Ammon's horn (tissue), 1 donor: ENCODE data around the gene PTPRG.

Experiments
- DNase-seq: peaks from one replicate; pipeline ENCODE4 v3.0.0-alpha.2; 2016; ENCODE audit warnings: low spot score

Gene PTPRG

DNA sequence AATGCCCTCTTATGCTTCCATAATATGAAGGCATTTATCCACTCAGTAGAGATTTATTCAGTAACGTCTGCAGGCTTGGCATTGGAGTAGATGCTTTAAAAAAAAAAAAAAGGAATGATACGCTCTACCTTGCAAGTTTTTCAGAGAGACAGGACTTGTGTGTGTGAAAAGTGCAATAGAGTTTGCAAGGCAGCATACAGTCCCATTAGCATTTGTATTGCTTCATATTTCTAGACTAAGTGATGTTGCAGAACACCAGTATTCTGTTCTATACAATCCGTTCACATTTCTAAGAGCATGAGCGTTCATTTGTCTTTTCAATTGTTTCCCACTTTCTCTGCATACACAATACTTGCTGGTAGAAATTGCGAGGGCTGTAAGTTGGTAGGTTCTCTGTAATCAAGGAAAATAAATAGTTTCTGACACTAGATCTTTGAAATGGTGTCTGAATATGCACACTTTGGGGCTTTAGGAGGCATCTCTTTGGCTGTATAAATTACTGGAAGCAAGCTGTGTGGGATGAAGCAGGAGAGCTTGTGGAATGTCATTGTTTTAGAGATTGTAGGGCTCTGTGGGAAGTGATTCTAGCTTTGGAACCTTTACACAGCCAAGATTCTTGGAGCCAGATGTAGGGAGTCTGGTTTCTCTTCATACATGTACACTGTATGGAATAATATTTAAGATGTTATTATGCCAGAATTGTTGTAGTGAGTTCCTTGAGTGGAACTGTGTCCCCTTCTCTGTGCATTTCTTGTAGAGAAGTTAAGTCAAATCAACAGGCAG is 549.3 kb downstream of the PTPRG start:
- DNase-seq, result no peak

DNA sequence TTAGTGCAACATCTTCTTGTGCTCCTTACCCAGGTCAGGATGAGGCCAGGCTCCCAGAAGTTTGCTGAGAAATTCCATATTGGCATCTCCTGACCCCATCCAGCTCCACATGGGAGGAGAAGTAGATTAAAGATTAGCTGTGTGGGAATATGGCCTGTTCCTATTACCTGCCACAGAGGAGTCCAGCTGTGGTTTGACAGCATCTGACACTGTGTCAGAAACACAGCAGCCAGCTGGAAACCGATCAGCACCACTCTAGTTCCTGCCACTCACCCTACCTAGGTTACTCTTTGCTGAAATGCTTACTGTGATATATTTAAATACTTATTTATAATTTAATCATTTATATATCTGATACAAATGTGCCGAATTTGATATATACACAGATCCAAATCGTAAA is 551.7 kb downstream of the PTPRG start:
- no peak for DNase-seq

DNA sequence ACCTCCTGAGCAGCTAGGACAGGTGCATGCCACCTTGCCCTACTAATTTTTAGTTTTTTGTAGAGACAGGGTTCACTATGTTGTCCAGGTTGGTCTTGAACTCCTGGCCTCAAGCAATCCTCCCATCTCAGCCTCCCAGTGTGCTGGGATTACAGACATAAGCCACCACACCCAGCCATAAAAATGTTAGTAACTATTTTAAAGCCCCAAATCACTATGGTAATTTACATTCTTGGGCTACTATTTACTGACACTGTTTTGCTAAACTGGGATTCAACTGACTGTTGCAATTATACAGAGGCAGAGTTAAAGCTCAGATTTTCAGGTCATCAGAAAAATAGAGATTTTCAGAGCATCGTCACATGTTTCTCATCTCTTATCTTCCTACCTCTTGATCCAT is 553.4 kb downstream of the PTPRG start:
- DNase-seq, result no peak

DNA sequence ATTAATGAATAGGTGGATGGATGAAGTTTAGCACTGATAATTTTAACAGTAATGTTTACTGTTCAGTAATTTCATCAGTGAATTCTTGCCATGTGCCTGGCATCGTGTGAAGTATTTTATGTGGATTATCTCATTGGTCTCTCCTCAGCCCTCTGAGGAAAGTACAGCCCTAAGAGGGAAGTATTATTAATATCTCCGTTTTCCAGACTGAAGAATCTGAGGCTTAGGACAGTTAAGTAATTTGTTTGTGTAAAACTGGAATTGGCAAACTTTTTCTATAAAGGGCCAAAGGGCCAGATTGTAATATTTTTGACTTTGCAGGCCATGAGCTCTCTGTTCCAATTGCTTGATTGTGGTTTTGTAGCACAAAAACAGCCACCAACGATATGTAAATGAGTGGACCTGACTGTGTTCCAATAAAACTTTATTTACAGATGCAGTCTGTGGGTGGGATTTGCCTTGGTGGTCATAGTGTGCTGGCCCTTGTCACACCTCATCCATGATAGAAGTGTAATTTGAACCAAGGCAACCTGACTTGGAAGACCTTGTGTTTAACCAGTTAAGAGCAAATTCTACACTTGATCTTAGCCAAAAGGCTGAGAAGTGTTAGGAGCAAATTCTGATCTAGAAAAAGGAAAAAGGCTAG is 556.7 kb downstream of the PTPRG start:
- no peak for DNase-seq

DNA sequence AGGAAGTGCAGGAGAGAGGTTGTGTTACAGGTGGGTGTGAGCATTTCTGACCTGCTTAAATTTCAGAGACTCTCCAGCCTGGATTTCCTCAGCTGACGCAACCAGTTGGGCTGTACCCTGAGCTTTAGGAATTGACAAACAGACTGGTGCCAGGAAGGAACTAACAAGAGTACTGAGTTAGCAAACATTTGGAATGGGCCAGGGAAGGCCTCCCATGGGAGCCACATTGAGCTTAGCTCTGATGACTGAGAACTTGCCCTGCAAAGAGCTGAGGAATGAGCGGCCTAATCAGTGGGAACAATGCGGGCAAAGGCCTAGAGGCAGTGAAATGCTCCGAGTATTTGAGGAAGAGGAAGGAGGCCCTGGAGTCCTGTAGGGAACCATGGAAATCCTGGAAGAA is 557.8 kb downstream of the PTPRG start:
- DNase-seq, result no peak

DNA sequence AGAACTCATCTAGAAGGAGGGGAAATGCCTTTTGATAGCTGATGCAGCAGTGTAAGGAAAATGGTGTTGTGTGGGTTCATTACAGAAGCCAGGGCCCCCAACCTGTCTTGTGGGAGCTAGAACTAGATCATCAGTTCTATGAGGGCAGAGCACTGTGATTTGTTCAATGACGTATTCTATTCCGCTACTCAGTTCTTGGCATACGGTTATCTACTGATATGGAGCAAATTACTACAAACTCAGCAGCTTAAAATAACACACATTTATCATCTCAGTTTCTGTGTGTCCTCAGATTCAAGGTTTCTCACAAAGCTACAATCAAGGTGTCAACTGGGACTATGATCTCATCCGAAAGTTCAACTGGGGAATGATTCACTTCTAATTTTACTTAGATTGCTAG is 561.4 kb downstream of the PTPRG start:
- DNase-seq, result no peak

DNA sequence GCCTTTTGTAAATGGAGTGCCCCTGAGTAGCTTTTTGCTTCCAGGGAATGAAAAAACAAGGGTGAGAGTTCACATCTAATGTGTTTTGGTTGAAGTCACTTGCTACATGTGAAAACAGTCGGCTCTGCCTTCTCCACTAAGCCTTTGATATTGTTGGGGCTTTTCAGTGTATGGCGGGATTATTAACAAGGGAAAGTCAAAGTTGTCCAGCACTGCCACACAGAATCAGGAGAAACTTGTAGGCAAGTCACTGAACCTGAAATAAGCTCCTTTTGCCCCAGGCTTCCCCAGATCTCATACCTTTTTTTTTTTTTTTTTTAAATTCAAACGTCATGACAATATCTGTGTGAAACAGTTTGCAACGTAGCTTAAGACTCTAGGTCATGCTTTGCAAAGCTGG is 564.0 kb downstream of the PTPRG start:
- DNase-seq, result no peak

DNA sequence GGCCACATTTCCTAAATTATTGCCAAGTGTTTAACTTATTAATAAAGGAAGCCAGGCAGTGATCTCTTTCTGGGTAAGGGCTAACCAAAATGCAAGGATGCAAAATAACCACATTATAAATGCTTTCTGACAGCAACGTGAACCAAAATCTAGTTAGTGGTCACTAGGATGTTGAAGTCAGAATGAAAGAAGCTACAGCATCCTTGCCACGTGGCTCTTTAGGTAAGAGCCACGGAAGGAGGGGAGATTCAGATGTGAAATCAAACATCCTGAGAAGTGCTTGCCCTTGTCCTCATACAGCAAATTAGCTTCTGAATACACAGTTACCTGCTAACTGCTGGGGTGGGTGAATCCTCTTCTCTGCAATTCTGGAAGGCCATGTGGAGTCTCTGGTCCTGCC is 565.7 kb downstream of the PTPRG start:
- DNase-seq, result no peak

DNA sequence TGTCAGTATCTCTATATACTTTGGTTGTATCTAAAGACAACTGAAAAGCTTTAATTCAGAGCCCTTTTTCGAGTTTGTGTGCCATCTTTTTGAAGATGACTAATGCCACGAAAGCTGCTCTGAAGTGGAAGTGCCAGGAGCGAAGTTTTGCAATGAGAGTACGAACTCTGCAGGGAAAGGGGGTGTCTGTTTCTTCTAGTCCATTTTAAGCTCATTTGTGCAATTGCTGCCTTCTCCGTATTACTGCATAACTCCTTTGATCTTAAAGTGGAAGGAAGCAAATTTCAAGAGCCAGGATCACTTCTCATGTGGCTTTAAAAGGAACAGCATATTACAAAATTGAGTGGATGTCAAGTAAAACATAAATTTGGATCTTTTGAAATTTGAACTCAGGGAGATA is 566.7 kb downstream of the PTPRG start:
- DNase-seq, result peak; percentile 40

DNA sequence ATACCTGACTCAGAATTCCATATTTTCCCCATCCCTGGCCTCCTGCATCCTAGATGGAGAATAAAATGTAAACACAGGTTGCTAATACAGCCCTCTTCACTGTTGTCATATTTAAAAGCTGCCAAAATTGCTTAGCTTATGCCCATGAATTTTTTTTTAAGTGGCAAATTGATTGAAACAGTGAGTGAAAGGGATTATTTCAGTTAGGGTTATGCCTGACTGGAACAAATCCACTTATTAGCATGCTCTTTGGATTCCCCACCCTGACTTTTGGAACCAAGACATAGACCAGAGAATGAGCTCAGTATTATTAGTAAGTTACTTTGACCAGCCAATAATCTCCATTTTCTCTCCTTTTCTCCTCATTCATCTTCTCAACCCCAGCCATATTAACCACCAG is 567.3 kb downstream of the PTPRG start:
- no peak for DNase-seq

DNA sequence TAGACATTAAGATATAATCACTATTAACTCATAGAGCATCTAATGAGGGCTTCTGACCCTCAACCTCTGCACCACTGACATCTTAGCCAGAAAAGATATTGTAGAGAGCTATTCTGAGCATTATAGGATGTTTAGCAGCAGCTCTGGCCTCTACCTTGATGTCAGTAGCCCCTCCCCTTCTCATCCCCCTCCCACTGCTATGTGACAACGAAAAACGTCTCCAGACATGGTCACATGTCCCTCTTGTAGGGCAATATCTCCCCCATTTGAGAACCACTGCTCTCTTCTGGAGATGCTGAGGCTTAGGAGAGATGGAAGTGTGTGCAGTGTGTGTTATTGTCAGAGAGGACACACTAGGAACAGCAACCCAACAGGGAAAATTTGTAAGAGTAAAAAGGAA is 569.7 kb downstream of the PTPRG start:
- DNase-seq, result no peak

DNA sequence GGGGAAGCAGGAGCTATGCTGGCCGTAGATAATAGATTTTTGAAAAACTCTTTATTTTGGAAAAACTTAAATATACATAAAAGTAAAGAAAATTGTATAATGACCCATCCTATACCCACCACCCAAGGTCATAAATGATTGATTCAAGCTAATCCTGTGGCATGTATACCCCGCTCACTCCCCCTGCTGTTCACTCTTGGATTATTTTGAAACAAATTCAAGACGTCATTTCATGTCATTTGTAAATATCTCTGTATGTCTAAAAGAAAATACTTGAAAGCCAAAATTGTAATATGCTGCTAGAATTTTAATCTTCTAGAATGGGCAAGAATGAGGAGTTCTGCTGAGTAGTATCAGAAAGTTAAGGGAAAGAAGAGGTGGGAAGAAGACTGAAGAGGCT is 570.2 kb downstream of the PTPRG start:
- no peak for DNase-seq

DNA sequence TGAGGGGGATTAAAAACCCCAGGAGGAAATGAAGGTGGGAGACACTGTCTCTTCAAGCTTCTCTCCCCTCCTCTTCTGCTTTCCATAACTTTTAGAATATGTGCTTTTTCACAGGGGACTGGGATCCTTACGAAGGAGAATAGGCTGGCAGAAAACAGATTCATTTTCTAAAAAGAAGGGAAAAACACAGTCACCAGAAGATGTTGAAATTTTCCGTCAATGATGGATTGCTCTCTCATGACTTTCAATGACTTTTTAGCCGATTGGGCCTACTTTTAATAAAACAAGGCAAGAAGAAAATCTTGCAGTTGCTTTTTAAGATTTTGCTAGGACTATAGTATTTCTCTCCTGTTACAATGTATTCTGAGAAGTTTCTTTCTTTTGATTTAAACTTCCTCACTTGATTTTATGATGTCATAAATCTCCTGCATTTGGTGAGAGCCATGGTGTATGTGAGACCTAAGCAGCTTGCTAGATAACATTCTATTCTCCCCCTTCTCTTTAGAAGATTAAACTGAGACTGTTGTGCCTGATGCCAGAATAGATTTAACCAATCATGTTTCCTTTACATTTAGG is 570.7 kb downstream of the PTPRG start:
- no peak for DNase-seq

DNA sequence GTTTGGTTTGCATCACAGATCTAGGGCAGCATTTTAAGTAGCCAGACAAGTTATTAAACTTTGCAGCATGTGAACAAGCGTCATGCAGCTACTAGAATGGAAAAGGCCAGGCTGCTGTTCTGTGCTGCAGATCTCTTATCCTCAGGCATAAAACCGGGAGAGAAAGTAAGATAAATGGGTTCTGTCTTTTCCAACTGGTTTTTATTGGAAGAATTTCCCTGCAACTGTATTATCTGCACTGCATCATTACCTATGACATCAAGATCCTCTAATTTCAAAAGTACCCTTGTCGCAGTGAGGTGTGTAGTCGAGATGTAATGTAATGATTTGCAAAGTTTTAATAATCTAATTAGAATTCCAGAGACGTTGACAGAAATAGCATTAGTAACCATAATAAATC is 571.6 kb downstream of the PTPRG start:
- no peak for DNase-seq

DNA sequence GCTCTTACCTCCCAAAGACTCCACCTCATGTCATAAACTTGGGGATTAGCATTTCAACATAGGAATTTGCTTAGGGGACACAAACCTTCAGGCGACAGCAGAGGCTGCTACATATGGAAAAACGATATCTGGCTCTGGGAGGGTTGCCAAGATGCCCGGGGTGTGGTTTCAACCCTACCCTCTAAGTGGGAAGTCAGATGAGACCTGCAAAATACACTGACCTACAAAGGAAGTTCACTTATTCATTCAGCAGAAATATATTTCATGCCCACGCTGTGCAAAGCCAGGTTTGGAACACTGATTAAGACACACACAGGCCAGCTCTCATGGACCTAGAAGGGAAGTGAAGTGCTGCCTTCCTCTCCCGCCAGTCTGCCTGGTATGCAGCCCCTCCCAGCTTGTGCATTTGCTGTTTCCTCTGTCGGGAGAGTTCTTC is 572.7 kb downstream of the PTPRG start:
- DNase-seq, result peak; percentile 14

DNA sequence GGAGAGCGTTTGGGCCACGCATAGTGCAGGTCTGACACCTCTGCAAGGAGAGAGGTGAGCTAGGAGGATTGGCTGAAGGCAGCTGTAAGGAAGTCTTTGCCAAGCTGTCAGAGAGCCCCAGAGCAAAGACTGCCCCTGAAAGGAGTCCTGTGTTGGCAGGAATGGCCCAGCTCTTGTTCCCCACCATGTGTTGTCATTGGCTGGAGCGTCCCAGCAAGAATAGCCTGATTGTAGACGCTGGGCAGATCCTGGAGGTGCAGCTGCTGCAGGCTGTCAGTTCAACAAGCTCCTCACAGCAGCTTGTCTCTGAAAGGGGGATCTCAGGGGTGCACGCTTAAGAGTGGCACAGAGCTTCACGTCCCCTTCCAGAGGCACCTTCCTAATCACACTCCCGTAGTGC is 574.4 kb downstream of the PTPRG start:
- peak; percentile 23 for DNase-seq

DNA sequence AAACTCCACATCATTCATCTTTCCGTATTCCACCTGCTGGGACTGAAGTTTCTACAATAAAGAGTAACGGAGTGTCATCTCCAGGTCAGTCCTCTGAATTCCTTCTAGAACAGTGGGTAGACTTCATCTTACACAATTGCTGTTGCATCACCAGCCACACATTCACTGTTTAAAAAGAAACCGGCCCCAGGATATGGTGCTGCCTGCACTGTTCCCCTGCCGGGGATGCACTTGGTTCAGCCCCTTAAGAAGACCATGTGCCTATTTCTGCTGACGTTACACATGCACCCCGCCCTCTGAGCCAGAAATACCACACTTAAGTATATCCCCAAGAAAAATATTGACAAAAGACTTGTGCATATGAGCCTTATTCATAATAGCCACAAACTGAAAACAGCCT is 578.6 kb downstream of the PTPRG start:
- DNase-seq, result no peak

DNA sequence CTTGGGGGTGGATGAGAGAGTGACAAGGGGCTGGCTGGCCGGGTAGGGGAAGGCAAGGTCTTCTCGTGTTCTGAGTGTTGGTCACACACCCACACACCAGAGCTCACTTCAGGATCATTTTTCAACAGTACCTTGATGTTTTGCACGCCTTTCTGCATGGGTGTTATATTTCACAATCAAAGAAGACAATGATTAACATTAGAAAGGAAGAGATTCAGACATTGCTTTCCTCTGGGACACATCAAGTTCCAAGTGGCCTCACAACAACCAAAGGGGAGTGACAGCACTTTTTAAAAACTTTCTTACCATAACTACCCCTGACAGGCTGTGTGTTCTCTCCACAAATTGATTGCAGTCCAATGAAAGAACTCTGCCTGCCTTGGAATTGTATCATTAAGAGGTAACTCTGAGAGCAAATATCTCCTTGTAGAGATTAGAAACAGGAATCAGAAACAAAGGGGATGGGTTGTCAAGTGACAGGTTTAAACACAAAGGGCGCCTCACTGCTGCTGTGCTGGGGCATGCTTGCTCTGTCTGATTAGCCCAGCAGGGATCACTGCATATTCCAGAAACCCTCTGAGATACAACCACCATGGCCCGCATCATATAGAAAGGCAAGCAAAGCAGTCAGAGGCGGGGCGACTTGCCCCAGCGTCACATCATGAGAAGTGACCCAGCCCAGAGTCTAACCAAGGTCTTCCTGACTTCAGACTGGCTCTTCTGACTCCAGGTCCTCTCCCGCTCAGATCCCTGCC is 581.1 kb downstream of the PTPRG start:
- DNase-seq, result no peak

DNA sequence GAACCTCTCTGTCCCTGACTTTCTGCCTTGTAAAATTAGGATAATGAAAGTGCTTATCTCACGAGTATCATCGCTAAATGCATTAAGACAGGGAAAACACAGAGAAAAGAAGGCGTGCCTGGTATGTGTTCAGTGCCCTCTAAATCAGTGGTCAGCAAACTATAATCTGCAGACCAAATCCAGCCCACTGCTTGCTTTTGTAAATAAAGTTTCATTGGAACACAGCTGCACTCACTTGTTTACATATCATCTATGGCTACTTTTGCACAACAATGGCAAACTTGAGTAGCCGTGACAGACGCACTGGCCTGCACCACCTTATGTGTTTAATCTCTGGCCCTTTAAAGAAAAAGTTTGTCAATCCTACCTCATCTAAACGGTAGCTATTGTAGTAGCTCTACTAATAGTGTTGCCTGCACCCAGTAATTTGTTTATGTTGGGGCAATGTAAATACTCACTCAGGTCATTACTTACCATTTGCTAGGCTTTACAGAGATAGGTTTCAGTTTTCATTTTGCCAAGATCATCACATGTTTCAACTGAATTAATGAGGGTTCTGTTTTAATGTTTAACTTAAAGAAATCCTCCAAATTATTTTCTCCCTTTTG is 582.6 kb downstream of the PTPRG start:
- DNase-seq, result no peak

DNA sequence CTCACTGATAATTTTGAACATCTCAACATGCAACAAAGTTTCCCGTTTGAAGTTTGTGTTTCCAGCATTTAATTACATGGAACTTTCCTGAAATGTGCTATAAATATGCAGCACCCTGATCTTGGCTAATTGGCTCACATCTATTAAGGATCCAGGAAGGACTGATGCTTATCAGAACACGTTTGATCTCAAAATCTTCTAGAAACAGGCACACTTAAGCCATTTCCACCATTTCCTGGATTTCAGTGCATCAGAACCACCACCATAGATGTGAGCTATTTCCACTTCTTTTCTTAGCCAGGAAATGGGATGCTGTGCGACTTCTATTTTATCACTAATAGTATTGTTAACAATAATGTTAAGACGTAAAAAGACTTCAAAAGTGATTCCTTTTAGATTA is 583.1 kb downstream of the PTPRG start:
- DNase-seq, result no peak

DNA sequence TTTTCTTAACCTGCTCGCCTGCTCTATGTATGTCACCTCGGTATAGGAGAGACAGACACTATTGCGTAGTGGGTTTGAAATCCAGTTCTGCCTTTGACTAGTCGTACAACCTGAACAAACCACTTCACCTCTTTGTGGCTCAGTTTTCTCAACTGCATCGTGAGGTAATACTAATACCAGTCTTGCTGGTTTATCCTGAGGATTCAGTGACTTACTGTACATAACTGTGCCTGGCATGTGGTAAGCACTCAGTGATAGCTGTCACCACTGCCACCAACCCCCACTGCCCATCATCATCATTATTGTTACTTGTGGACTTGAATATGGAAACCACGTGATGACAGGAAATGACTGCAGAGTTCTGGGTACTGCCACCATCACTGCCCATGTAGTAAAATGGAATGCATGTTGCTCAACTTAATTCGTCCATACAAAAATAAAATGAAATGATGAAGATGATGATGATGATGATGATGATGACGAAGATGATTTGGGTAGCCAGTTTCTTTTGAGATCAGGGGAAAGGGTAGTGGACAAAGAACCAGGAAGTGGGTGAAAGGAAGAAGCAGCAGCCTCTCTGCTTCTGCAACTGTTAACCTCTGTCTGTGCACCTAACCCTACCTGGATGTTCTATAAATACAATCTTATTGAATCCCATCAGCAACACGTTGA is 583.9 kb downstream of the PTPRG start:
- no peak for DNase-seq

DNA sequence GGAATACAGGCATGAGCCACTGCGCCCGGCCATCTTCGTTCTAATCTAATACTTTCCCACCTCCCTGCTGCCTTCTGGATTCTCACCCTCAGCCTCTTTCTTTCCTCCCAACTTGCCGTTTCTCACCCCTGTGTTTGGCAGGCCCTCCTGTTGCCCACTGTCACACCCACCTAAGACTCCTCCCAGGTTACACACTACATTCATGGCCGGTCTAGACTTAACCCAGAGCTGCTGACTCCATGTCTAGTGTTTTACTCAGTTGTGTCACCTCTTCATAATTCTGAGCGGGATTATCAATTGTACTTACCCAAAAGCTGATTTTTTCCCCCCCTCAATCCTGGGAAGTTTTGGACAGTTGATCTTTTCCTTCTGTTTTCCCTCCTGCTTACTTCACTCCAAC is 588.2 kb downstream of the PTPRG start:
- DNase-seq, result no peak
